Adrenal gland (tissue), 12 donors: Measurements from ENCODE around the gene MTMR6. TPM values are rescaled to one million over a fixed set of nuclear protein-coding genes. Genes with fewer than 3 reads are reported as not detected.
"Not testable (repeated sequence)": the region's sequence is repeated elsewhere in the genome, so short reads cannot be mapped to it uniquely, and the experiment has no call there.

Experiments
- DNase-seq, 7 donors: peaks; one replicate each; pipeline ENCODE4 v3.0.0-alpha.2; 2019 to 2020
- H3K27ac ChIP-seq, 5 donors: fragments of 200-600 bp; sonication (generic) in 4 of 5; 1 replicate in 3 of 5; 2 replicates in 2 of 5; pipeline versions ENCODE4 v1.5.1 to v1.8.0; 2016 to 2020; ENCODE audit warnings: mild to moderate bottlenecking in 1 of 5
- H3K27me3 ChIP-seq: fragments of 200-600 bp; 2 replicates; pipeline ENCODE4 v1.8.0; 2021
- H3K36me3 ChIP-seq, 2 donors: fragments of 200-600 bp; replicated peaks in 1 of 2; 1 replicate in 1 of 2; 2 replicates in 1 of 2; pipeline versions ENCODE4 v1.5.1 to v1.8.0; 2018 to 2022
- H3K4me1 ChIP-seq, 2 donors: fragments of 200-600 bp; replicated peaks in 1 of 2; 1 replicate in 1 of 2; 2 replicates in 1 of 2; pipeline versions ENCODE4 v1.5.1 to v1.8.0; 2018 to 2021
- H3K4me3 ChIP-seq, 4 donors: fragments of 200-600 bp; sonication (generic) in 3 of 4; one replicate each; pipeline ENCODE4 v1.5.1; 2016 to 2018
- H3K9me3 ChIP-seq, 3 donors: fragments of 200-600 bp; sonication (generic) in 1 of 3; replicated peaks in 1 of 3; 1 replicate in 2 of 3; 2 replicates in 1 of 3; pipeline versions ENCODE4 v1.5.1 to v1.8.0; 2016 to 2021
- CTCF ChIP-seq, 6 experiments: fragments of 450-650 bp in 4 of 6; fragments of 200-600 bp in 2 of 6; sonication (generic) in 1 of 6; IDR thresholded peaks; 1 replicate in 5 of 6; 2 replicates in 1 of 6; pipeline versions ENCODE4 v1.5.1 to v1.8.0; 2016 to 2021; ENCODE audit warnings: antibody characterized with exemption in 6 of 6, mild to moderate bottlenecking in 2 of 6, moderate library complexity in 1 of 6
- POLR2A ChIP-seq, 2 donors: fragments of 450-650 bp; IDR thresholded peaks; one replicate each; pipeline ENCODE4 v1.6.1; 2017; ENCODE audit warnings: antibody characterized with exemption in 2 of 2, mild to moderate bottlenecking in 2 of 2, moderate library complexity in 1 of 2
- WGBS, 4 donors: extraction: QIAGEN DNeasy Blood & Tissue Kit in 2 of 4; methylation state at CpG; one replicate each; pipeline versions ENCODE4 v1.1.5 to v1.1.7; 2013 to 2017; 5-methylcytosine and 5-hydroxymethylcytosine counted together
- intact Hi-C, 2 donors: fragments of 100-400 bp; cut with DNase I; formaldehyde crosslinking; loops; one replicate each; pipeline versions ENCODE4 v1.14.1 to v1.15.0; 2022 to 2023
- polyA plus RNA-seq, 3 donors: library from polyadenylated mRNA; stranded (reverse); fragments of 200-250 nt in 2 of 3; fragments of 350-450 nt in 1 of 3; fragmentation: Illumina TruSeq in 1 of 3; extraction: RNeasy Lipid Tissue Mini Kit (QIAGEN cat#74804) in 1 of 3; gene quantifications; one replicate each; pipeline ENCODE4 v1.2.3, GENCODE V29; 2013 to 2014
- total RNA-seq, 9 donors: library from RNA; depleted of rRNA in 4 of 9; stranded (reverse); fragments of >200 nt in 4 of 9; fragments of 120-200 nt in 1 of 9; fragmentation: NEBNext Ultra II Directional in 1 of 9; extraction: Animal tissue kit (Norgen Biotek cat#: 25700) in 1 of 9; gene quantifications; one replicate each; pipeline versions ENCODE4 v1.1.0 to v1.2.4, GENCODE V29; 2013 to 2023
- donor health status: healthy with polysubstance abuse.
- donor health status: Bipolar disorder and iron deficiency.
- donor health status: DM: yes; HTN: yes; CAD: no.
- donor health status: DM: no; HTN: no; CAD: no.
- donor health status: DM: no; HTN: no; CAD: no.
- donor health status: DM: yes; HTN: yes; CAD: no.

MTMR6 gene
- total and polyA plus RNA-seq, 12 donors = 6.0 to 57.2 (median 36.1) TPM

GRCh38 chr13:25329706-25330105 lies 42.4 kb upstream of the MTMR6 start:
- Histone ChIP-seq H3K9me3 (no peaks in the 10 kb centered on the region), H3K27ac (no peak overlapping the region), H3K4me1 (no peaks in the 10 kb centered on the region), H3K4me3 (no peak overlapping the region), H3K36me3 (peaks cover 0 to 67% of the 10 kb centered on the region in 2 donors), H3K27me3 (no peaks in the 10 kb centered on the region)
- TF ChIP-seq CTCF (IDR thresholded peaks at IDR 0.05) (no peak), POLR2A (IDR thresholded peaks at IDR 0.05) (no peak)
- intact Hi-C loops = no loop called here
- WGBS, 4 donors = 93 to 97% (median 96%) methylated on average over 4 of the region's 4 CpGs
- no peak for DNase-seq

DNA sequence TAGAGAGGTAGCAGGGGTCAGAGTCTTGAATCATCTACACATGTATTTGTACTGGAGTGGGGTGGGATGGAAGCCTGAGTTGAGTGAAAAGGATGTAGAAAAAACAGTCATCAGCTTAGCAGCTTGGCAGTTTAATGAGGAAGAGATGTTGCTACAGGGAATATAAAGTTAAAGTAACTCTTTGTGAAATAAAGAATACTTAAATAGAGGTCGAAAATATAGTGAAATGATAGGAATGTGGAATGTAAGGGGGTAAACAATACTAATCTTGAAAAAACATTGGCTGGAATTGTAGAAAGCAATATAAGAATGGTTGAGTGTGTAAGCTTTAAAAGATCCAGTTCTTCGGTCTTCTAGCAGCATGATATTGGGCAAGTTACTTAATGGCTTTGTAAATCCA lies 36.8 kb upstream of the MTMR6 start:
- intact Hi-C loops = no loop called here
- Histone ChIP-seq H3K27ac (no peak overlapping the region), H3K4me3 (no peak overlapping the region), H3K9me3 (no peaks in the 10 kb centered on the region), H3K4me1 (no peaks in the 10 kb centered on the region), H3K36me3 (peaks cover 0 to 72% of the 10 kb centered on the region in 2 donors), H3K27me3 (no peaks in the 10 kb centered on the region)
- TF ChIP-seq POLR2A (IDR thresholded peaks at IDR 0.05) = no peak
- no peak for TF ChIP-seq CTCF (IDR thresholded peaks at IDR 0.05)
- DNase-seq = no peak
- 77 to 86% (median 84%) methylated on average over 2 of the region's 2 CpGs for WGBS, 4 donors

DNA sequence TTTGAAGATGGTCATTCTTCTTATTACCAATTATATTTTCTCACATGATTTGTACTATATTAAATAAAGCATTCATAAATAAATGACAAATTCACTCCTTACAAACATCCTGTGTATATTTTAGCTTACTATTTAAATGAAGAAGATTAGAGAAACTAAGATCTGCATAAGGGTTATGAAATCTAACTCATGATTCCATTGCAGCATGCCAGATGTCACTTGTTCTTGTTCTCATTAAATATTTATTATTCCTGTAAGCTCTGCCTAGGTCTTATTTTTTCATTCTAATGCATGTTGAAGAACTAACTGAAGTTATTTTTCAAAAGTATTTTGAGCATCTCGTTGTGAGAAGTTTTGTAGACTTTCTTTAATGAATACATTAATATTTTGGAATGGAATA lies 32.5 kb upstream of the MTMR6 start:
- no peak overlapping the region for H3K4me3 ChIP-seq
- no peak for DNase-seq
- intact Hi-C loops = no loop called here
- no peaks in the 10 kb centered on the region for H3K4me1 ChIP-seq
- H3K9me3 ChIP-seq = no peaks in the 10 kb centered on the region
- TF ChIP-seq POLR2A (IDR thresholded peaks at IDR 0.05) (no peak), CTCF (IDR thresholded peaks at IDR 0.05) (no peak)
- WGBS, 4 donors = 85 to 97% (median 92%) methylated on average over 1 of the region's 1 CpG
- H3K36me3 ChIP-seq = peaks cover 0 to 59% of the 10 kb centered on the region in 2 donors
- no peak overlapping the region for H3K27ac ChIP-seq
- H3K27me3 ChIP-seq = no peaks in the 10 kb centered on the region

DNA sequence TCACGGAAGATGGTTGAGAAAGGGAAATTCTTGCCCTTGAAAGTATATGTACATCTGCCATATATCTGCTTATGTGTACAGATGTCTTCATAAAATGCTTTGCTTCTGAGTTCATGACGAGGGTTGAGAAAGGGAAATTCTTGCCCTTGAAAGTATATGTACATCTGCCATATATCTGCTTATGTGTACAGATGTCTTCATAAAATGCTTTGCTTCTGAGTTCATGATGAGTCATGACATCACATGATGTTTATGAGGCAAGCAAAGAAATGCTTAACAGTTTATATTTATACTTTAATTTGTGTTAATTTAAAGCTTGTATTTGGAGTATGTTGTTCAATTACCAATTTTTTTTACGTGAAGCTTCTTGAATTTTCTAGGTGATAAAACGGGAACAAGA lies 31.7 kb upstream of the MTMR6 start:
- H3K27me3 ChIP-seq, H3K4me3 ChIP-seq, DNase-seq, H3K27ac ChIP-seq, H3K4me1 ChIP-seq, intact Hi-C loops, H3K9me3 ChIP-seq: not testable (repeated sequence)
- WGBS, 4 donors = 90 to 95% (median 92%) methylated on average over 4 of the region's 4 CpGs
- H3K36me3 ChIP-seq = peaks cover 0 to 65% of the 10 kb centered on the region in 2 donors

DNA sequence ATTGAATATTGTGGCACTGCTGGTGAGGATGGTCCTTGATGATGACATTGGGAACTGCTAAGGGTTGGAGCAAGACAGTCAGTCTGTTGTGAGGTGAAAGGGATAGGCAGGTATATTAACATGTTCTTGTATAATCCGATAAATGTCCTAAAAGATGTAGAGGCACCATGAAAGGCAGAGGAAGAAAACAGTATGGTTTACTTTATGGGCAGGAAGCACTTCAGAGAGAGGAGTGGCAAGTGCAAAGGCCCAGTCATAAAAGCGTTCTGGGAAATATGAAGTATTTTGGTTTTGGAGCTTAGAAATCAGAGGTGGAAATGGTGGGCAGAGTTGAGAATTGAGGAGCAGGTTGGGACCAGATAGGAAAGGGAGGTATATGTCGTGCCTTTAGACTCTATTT lies 23.6 kb upstream of the MTMR6 start:
- no peak overlapping the region for H3K4me3 ChIP-seq
- H3K36me3 ChIP-seq = peaks cover 0 to 59% of the 10 kb centered on the region in 2 donors
- TF ChIP-seq POLR2A (IDR thresholded peaks at IDR 0.05) = no peak
- no peak for TF ChIP-seq CTCF (IDR thresholded peaks at IDR 0.05)
- H3K4me1 ChIP-seq = no peaks in the 10 kb centered on the region
- no peaks in the 10 kb centered on the region for H3K27me3 ChIP-seq
- intact Hi-C loops = no loop called here
- H3K27ac ChIP-seq = no peak overlapping the region
- no peaks in the 10 kb centered on the region for H3K9me3 ChIP-seq
- DNase-seq = no peak
- 96 to 98% (median 97%) methylated on average over 3 of the region's 3 CpGs for WGBS, 4 donors
